ENCODE measurements around the gene CCNC. TPM values are rescaled to one million over a fixed set of nuclear protein-coding genes. Genes with fewer than 3 reads are reported as not detected.

The CCNC gene
- total and polyA plus RNA-seq, 8 donors = 24.5 to 49.3 (median 34.1) TPM

DNA sequence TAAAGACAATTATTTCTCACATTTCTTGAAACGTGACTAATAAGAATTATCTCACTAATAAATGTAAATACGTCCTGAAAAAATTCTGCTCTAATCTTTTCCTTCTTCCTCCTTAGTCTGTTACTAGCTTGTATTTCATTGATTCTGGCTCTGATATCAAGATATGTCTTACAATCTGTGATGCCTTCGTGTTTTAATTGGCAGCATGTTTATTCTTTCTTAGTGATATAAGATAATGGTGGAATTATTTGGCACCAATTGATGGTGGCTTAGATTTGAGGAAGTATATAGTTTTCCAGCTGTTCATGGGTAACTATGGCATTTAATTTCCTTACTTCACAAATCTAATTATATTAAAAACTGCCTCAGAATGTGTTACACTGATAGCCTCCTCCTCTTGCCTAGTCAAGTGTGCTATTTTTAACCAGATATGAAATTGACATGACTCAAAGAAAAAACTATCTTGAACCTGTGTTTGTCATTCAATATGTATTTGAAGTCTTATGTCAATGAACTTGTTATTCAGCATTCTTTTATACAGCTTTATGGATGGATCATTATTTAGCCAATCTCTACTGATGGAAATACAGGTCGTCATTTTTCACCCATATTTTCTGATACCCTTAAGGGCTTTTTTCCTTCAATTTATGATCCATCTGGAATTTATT, 5.3 kb downstream of the CCNC start:
- Histone ChIP-seq H3K4me1 (peaks cover 12 to 32% (median 31%) of the 10 kb centered on the region in 3 donors), H3K27me3 (no peaks in the 10 kb centered on the region), H3K36me3 (peaks cover 0 to 6% (median 0%) of the 10 kb centered on the region in 3 donors), H3K27ac (peak overlapping the region in 1 of 4 donors; percentile 14), H3K9me3 (no peaks in the 10 kb centered on the region), H3K4me3 (no peak overlapping the region)
- FAIRE-seq = no peak
- peak in 1 of 4 donors; percentile 31 for ATAC-seq
- no peak for DNase-seq
- intact Hi-C loops (cut with DNase I) = no loop called here
- TF ChIP-seq, protein P1, sequence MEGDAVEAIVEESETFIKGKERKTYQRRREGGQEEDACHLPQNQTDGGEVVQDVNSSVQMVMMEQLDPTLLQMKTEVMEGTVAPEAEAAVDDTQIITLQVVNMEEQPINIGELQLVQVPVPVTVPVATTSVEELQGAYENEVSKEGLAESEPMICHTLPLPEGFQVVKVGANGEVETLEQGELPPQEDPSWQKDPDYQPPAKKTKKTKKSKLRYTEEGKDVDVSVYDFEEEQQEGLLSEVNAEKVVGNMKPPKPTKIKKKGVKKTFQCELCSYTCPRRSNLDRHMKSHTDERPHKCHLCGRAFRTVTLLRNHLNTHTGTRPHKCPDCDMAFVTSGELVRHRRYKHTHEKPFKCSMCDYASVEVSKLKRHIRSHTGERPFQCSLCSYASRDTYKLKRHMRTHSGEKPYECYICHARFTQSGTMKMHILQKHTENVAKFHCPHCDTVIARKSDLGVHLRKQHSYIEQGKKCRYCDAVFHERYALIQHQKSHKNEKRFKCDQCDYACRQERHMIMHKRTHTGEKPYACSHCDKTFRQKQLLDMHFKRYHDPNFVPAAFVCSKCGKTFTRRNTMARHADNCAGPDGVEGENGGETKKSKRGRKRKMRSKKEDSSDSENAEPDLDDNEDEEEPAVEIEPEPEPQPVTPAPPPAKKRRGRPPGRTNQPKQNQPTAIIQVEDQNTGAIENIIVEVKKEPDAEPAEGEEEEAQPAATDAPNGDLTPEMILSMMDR (IDR thresholded peaks at IDR 0.05) = no peak
- 15 to 16% methylated on average over 4 of the region's 4 CpGs for WGBS, 2 donors

DNA sequence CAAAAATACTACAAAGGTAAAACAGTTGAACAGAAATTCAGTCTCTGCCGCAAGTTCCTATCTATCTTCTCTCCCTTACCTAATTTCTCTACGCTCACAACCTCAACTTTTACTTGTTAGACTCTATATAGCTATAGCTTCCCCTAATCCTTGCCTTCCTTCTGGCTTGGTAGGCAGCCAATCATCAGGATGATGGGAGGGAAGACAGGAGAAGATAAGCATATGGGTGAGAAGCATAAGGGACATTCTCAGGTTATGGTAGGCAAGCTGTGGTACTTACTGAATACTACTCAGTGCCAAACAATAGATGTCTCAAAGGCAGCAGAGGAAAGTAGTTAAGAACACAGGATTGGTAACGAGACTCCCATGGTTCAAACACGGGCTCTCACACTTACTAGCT, 7.8 kb downstream of the CCNC start:
- WGBS, 2 donors = 95 to 96% methylated on average over 4 of the region's 4 CpGs
- intact Hi-C loops (cut with DNase I) = no loop called here
- TF ChIP-seq, protein P1 (IDR thresholded peaks at IDR 0.05) = no peak
- Histone ChIP-seq H3K9me3 (no peaks in the 10 kb centered on the region), H3K27ac (no peak overlapping the region), H3K4me3 (no peak overlapping the region), H3K4me1 (peaks cover 12 to 19% (median 16%) of the 10 kb centered on the region in 3 donors), H3K27me3 (no peaks in the 10 kb centered on the region), H3K36me3 (peaks cover 0 to 13% (median 0%) of the 10 kb centered on the region in 3 donors)
- ATAC-seq = no peak
- DNase-seq = no peak
- no peak for FAIRE-seq

DNA sequence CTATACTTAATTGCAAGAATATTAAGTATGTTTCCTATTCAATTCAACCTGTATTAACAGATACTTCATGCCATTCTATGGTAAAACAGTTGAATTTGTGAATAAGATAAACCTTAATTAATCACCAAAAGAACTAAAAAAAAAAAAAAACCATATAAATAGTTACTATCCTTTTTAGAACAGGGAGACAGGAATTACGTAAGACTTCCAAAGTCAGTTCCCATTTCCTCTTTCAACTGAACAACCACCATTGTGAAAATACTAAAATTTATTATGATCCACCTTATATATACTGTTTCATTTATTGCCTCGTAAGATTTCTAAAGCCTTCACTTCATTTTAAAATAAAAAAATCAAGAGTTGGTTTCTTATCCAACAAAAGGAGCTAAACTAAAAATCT, 9.4 kb downstream of the CCNC start:
- Histone ChIP-seq H3K27me3 (no peaks in the 10 kb centered on the region), H3K36me3 (peaks cover 0 to 20% (median 0%) of the 10 kb centered on the region in 3 donors), H3K9me3 (no peaks in the 10 kb centered on the region), H3K4me3 (no peak overlapping the region), H3K4me1 (peaks cover 10 to 12% (median 12%) of the 10 kb centered on the region in 3 donors), H3K27ac (no peak overlapping the region)
- DNase-seq (no peak), ATAC-seq (no peak), FAIRE-seq (peak; percentile 39)
- WGBS, 2 donors = 89 to 94% methylated on average over 2 of the region's 2 CpGs
- intact Hi-C loops (cut with DNase I) = no loop called here
- TF ChIP-seq, protein P1 (IDR thresholded peaks at IDR 0.05) = no peak

DNA sequence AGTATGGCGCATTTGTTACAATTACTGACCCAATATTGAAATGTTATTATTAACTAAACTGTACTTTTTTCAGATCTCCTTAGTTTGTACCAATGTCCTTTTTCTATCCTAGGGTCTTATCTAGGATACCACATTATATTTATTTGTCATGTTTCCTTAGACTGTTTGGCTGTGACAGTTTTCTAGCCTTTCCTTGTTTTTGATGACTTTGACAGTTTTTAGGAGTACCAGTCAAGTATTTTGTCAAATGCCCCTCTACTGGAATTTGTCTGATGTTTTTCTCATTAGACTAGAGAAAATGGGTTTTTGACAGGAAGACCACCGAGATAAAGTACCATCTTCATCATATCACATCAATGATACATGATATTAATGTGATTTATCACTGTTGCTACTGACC, 14.6 kb downstream of the CCNC start:
- intact Hi-C loops (cut with DNase I) = no loop called here
- TF ChIP-seq, protein P1 (IDR thresholded peaks at IDR 0.05) = no peak
- Histone ChIP-seq H3K9me3 (no peaks in the 10 kb centered on the region), H3K36me3 (peaks cover 0 to 39% (median 0%) of the 10 kb centered on the region in 3 donors), H3K27me3 (no peaks in the 10 kb centered on the region), H3K4me1 (no peaks in the 10 kb centered on the region), H3K27ac (no peak overlapping the region), H3K4me3 (no peak overlapping the region)
- ATAC-seq = no peak
- 85 to 91% methylated on average over 2 of the region's 2 CpGs for WGBS, 2 donors
- no peak for DNase-seq
- FAIRE-seq = no peak

DNA sequence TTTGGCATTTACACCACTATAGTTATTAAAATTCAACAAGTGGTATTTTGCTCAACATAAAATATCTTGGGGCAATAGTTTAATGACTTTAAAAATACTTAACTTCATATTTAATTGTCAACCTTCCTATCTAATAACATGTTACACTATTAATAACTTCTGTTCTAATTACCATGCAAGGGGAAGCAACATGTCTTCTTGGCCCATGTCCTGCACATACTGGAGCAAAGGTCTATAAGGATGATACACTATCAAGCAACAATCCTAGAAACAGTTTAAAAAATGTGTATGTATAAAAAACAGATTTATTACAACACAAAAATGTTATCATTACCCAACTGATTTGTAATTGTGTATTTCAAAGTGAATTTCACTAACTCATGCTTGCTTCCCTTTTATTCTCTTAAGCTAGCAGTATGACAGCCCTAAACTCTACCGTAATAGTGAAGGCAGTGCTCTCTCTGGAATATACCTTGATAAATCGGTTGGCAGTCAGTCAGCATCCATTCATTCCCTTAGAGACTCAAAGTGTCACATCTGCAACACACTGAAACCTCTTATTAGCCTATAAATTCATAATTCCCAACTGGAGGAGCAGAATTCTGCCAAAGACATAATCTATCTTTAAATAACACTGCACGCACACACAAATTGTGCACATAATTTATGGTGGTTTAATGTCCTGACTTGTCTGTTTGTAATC, 18.3 kb downstream of the CCNC start:
- Histone ChIP-seq H3K9me3 (no peaks in the 10 kb centered on the region), H3K27me3 (no peaks in the 10 kb centered on the region), H3K4me1 (no peaks in the 10 kb centered on the region), H3K27ac (no peak overlapping the region), H3K36me3 (peaks cover 0 to 45% (median 0%) of the 10 kb centered on the region in 3 donors), H3K4me3 (no peak overlapping the region)
- intact Hi-C loops (cut with DNase I) = no loop called here
- ATAC-seq = no peak
- WGBS, 2 donors = 91 to 96% methylated on average over 3 of the region's 3 CpGs
- no peak for DNase-seq
- TF ChIP-seq, protein P1 (IDR thresholded peaks at IDR 0.05) = no peak
- FAIRE-seq = no peak
